HL-60 (cell line): ENCODE measurements around the gene NANOS2.

Experiments used
- DNase-seq, 2 experiments: peaks; one replicate each; pipeline ENCODE4 v3.0.0-alpha.2; 2010 to 2020; ENCODE audit warnings: low read depth in 1 of 2, low spot score in 1 of 2
- H3K27ac ChIP-seq: fragments of 250-450 bp; sonication (Bioruptor Pico); replicated peaks from 2 replicates; pipeline ENCODE4 v1.5.1; 2020; ENCODE audit warnings: mild to moderate bottlenecking, moderate library complexity
- H3K27me3 ChIP-seq: fragments of 250-450 bp; sonication (Bioruptor Pico); 2 replicates; pipeline ENCODE4 v1.5.1; 2021; ENCODE audit warnings: mild to moderate bottlenecking, moderate library complexity; ENCODE audit not compliant: insufficient read depth, poor library complexity, severe bottlenecking
- H3K4me3 ChIP-seq: replicated peaks from 2 replicates; pipeline ENCODE4 v1.5.1; 2011; ENCODE audit warnings: mild to moderate bottlenecking, control low read depth, low read length; ENCODE audit not compliant: insufficient read depth
- CTCF ChIP-seq: IDR thresholded peaks from one replicate; pipeline ENCODE4 v1.5.1; 2011; ENCODE audit warnings: low read length, control low read depth, inconsistent platforms; ENCODE audit not compliant: insufficient read depth
- GABPA ChIP-seq: IDR thresholded peaks from 2 replicates; pipeline ENCODE4 v1.6.1; 2012; ENCODE audit warnings: low read depth
- POLR2AphosphoS5 ChIP-seq: IDR thresholded peaks from 2 replicates; pipeline ENCODE4 v1.6.1; 2012; ENCODE audit warnings: low read depth
- REST ChIP-seq: IDR thresholded peaks from 2 replicates; pipeline ENCODE4 v1.6.1; 2012; ENCODE audit warnings: low read depth; ENCODE audit not compliant: insufficient replicate concordance
- SPI1 ChIP-seq: IDR thresholded peaks from 2 replicates; pipeline ENCODE4 v1.6.1; 2012; ENCODE audit warnings: low read depth, mild to moderate bottlenecking, borderline replicate concordance

NANOS2 gene

GRCh38 chr19:45959517-45960025, 45.0 kb upstream of the NANOS2 start:
- no peaks in the 10 kb centered on the region for H3K27me3 ChIP-seq
- H3K27ac ChIP-seq: no peak overlapping the region
- TF ChIP-seq GABPA (no peak), REST (no peak), POLR2AphosphoS5 (no peak), CTCF (no peak), SPI1 (no peak)
- DNase-seq: no peak
- H3K4me3 ChIP-seq: no peak overlapping the region

GRCh38 chr19:45958769-45959516, 44.4 kb upstream of the NANOS2 start:
- no peak overlapping the region for H3K4me3 ChIP-seq

More at GRCh38 chr19:45958769-45959516, 44.4 kb upstream of the NANOS2 start:
- H3K27ac ChIP-seq: no peak overlapping the region
- no peak for DNase-seq
- TF ChIP-seq GABPA (no peak), REST (no peak), SPI1 (no peak), CTCF (no peak), POLR2AphosphoS5 (no peak)
- no peaks in the 10 kb centered on the region for H3K27me3 ChIP-seq
